Measurements from ENCODE around the gene NEMP2.
A peak's percentile ranks its signal among the peaks of the same experiment; 100 is the strongest.
"Not testable (repeated sequence)": the region's sequence is repeated elsewhere in the genome, so short reads cannot be mapped to it uniquely, and the experiment has no call there.

NEMP2 gene

DNA sequence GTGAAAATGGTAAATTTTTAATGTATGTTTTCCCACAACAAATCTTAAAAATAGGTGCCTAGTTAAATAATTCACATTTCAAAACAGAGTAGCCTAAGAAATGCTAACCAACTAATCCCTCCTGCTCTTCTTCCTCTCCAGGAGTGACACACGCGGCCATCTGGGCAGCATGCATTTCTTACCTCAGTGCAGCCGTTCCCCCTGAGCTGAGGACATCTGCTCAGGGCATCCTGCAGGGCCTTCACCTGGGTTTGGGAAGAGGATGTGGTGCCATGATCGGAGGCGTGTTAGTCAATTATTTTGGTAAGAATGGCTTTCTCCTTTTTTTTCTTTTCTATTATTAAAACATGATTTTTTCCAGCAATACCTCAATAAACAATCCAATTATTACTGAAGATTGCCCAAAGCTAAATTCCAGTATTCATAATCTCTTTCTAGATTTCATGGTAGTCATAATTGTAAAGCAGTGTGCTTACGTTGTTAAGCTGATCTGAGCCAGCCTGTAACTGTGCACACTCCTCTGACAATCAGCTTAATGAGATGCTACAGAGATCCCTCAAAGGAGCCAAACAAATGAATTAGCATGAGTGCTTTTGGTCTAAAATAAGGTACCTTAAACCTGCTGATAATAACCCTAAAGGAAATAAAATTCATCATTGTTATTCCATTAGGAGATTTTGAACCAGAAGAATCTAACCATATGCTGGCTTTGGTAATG, 45.8 kb downstream of the NEMP2 start:
- DNase-seq: no peak

DNA sequence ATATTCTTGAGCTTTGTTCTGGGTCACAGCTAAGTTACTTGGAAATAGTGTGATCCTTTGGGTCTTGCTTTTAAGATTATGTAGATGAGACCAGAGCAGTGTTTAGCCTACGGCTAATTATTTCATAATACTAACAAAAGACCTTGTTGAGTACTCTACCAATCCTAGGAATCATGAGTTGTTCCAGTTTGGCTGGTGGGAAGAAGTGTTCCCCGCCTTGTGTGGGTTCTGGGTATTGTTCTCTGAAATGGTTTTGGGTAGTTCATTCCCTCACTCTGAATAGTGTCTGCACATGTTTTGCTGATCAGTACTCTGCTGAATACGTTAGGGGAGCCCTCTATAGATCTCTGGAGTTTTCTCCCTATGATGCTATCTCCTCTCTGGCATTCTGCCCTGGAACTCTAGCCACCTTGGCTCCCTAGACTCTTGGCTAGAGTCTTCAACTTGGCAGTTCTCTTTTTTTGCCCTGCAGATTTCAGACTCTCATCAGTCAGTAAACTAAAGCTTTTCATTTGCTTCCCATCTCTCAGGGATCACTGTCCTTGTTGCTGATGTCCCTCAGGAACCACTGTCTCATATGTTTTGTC, 48.4 kb downstream of the NEMP2 start:
- no peak for DNase-seq

DNA sequence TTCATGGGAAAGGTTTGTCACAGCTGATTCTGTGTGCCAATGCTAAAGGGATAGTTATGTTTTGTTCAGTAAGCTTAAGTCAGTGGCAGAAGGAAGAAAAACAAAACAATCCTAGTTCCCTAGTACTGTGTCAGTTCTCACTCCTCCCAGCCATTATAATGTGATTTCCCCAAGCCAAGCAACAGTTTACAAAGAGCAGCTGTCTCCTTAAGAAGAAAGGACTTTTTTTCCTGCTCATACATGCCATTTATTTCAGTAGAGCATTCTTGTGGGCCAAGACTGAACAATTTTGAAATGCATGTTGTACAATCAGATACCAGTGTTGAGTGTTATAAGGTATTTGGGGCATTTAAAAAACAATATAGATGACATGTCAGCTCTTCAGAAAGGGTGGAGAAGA, 52.1 kb downstream of the NEMP2 start:
- DNase-seq: no peak

DNA sequence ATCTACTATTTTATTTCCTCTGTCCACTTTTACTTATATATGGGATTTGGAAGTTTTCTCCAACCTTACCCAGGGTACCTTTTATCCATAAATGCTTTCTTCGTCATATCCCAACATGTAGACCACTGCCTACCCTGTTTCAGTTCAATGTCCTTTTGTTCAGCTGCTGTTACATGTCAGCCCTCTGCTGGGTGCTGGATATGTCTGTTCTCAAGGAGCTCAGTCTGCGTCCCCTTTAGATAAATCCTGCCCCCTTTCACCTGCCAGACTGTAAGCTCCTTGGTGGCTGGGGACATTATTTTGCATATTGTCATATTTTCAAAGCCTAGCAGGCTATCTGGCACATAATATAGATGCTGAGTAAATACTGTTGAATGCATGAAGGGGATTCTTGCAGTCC, 53.2 kb downstream of the NEMP2 start:
- DNase-seq: no peak

DNA sequence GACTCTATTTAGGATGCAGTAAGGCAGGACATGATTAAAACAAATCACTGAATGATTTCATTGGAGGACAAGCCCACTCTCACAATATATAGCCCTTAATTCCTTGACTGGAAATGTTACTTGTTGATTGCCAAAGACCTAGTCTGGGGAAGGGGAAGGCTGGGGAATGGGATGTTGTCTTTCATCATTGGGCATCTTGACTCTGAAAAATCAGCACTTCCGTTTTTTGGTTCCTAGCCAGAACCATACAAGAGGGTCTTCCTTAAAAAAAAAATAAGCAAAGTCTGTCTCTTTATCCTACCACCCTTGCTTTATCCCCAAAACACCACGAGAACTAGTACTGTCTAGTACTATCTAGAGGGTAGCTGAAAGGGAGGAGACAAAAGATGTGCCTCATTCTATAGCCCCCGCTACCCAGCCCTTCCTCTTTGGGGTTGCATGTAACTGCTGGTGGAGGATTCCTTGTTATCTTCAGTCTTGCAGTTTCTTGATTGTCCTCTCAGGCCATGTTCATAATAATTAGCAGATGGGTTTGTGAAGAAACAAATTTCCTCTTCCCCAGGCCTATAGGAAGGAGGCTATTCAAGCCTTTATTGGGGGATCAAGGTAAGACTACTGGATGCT, 55.8 kb downstream of the NEMP2 start:
- DNase-seq: no peak

DNA sequence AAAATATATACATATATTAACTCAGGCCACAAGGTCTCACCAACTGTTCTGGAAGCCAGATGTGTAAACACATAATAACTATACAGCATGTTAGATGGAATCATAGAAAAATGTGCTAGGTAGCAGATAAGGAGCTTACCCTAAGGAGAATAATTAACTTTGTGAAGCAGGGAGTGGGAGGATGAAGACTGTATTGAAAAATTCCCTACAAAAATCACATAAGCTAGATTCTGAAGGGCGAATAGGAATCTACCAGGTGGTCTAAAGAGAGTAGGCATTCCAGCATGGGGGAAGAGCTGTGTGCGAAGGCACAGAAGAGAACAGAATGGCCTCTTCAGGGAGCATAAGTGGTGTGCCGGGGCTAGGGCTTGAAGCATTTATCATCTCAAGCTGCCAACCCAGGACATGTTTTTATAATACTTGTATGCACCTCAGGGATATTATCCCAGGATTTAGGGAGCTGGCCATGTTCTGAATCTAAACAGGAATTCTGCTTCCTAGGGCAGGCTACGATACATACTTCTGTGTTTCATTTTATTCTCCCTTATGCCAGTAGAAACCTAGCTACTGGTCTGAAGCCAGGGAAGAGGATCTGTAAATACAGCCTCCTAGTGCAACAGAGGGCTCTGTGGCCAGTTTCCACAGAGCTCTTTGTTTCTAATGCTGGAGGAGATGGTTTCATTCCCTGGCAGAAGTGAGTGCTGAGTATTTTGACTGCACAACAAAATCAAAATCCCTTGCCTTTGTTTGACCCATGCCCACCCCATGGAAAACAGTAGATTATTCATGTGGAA, 56.7 kb downstream of the NEMP2 start:
- no peak for DNase-seq

DNA sequence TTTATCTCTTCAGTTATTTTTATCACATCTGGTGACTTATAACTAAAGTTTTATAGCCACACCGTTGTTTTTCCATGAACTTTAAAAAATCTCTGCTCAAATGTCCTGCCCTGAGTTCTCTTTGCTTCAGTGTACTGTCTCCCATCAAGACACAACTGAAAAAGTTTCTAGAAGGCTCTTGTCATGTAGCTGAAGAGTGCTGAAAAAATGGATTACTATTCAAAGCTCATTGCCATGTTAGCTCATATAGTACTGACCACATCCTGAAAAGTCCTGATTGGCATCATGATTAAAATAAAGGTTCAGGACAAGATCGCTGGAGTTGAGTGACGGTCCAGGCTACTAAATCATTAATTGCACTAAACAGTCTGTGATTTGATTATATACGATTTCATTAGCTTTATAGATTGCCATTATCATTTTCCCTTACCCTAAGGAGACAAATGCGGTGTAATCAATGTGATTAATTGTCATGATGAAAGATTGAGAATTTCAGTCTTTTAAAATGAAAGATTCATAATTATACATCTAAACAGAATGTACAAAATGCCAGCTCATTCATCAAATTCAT, 64.2 kb downstream of the NEMP2 start:
- no peak for DNase-seq

DNA sequence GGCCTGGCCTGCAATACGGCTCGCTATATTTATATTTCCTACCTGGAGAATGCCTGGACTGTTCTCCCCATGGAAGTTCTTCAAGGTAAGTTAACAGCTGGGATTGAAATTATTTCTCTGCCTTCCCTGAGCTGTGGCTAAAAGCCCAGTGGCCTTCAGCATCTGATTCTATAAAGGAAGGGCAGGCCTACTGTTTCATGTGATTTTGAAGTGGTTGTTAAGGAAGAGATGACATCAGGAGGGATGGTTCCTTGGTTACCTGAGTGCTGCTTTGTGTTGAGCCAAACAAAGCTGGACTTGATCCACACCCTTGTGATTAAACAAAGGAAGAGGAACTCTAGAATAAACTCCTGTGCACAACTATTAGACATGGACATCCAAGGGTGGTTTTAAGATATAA, 64.8 kb downstream of the NEMP2 start:
- no peak for DNase-seq

DNA sequence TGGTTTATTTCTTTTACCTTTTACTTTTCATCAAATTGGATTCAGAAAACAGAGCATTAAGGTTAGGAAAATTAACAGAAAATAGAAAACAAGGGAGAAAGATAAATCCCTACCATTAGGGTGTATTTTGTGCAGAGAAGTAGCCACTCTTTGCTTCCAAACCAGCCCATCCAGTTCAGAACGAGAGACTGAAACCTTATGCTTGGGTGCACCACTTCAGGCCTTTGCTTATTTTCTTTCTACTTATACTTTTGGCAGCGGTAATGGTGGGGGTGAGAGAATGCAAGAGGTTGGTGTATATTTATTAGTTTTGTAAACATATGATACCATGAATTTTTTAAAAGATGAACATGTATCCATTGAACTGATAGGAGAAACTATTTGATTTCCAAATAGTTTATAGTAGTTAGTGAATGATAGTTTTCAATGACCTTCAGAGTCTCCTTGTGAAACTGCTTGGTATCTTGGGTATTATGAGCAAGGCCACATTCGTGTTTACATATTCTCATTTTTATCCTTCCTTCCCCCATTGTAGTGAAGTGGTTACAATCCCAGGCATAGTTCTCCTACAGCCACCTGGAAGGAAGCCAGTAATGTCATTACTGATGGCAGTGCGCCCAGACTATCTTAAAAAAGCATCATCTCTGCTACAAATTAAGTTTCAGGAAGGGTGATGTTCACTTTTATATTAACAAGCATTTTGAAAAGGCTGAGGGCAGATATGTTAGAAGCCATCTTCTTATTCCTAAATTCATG, 65.5 kb downstream of the NEMP2 start:
- peak; percentile 95 for DNase-seq

DNA sequence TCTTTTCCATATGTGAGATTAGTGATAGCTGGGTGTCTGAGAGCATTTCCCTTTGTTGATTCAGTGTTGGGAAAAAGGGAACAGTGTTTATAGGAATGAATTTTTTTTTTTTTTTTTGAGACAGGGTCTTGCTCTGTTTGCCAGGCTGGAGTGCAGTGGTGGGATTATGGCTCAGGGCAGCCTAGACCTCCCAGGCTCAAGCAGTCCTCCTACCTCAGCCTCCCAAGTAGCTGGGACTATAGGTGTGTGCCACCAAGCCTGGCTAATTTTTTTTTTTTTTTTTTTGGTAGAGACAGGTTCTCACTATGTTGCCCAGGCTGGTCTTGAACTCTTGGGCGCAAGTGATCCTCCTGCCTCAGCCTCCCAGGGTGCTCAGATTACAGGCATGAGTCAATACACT, 66.2 kb downstream of the NEMP2 start:
- not testable (repeated sequence) for DNase-seq

DNA sequence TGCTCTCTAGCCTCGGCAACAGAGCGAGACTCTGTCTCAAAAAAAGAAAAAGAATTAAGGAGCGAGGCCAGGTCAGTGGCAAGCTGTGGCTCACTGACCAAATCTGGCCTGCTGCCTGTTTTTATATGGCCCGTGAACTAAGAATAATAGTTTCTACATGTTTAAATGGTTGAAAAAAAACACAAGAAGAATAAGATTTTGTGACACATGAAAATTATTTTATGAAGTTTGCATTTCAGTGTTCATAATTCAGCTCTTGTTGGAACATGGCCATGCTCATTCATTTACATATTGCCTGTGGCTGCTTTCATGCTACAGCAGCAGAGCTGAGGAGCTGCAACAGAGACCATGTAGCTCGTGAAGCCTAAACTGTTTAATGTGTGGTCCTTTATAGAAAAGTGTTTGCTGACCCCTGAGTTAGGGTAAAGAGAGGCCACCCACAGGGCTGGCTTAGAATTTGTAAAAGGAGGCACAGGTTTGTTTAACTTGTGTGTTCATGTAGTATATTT, 66.9 kb downstream of the NEMP2 start:
- peak; percentile 13 for DNase-seq

DNA sequence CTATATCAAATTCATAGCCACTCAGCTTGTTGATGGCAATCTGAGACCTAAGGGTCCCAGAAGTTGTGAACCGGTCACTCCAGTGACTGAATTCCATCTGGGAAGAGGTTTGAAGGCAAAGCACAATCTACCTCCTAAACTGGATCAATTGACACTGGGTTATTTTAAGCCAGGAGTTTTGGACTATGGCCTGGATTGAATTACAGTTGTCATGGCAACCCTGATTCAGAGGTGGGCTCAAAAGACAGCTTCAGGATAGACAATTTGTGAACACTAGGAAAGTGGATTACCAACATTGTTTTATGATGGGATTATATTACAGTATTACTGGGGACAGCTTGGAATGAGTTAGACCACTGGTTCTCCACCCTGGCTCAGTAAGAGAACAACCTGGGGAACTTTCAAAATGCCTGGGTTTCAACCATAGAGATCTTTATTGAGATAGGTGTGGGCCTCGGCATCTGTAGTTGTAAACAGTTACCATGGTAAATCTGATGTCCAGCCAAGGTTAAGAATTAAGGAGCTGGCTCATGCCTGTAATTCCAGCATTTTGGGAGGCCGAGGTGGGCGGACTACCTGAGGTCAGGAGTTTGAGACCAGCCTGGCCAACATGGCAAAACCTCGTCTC, 67.6 kb downstream of the NEMP2 start:
- DNase-seq: no peak

DNA sequence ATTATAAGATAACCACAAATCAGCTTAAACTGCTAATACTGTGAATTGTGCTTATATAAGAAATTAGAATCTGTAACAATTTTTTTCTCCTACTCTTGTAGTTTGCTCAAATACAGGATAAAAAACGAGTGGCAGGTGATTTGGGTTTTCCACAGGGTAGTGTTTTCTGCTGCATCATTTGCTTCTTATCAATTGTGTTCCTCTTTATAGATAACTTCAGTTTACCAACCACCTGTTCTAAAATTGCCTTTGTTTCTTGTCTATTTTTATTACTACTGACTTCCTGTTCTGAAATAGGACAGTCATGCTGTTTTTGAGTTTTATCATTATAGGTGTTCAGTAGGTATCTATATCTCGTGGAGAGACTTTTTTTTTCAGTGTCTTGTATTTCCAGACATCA, 69.5 kb downstream of the NEMP2 start:
- DNase-seq: no peak

DNA sequence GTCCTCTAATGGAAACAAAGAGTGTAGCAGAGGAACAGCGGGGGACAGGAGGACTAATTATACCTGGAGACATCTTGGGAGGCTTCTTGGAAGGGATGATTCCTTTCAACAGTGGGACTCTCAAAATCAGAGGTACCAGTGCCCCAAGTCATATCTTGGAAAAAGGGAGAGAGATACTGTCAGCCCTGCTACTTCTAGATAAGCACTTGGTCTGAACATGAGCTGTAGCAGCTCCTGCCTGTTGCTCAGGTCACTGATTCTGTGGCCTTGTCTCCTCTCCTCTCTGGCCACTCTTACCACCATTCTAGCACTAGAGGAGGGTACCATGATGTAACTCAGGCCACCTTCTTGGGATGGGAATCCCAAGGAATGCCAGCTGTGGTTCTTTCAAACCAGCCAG, 71.9 kb downstream of the NEMP2 start:
- DNase-seq: no peak

DNA sequence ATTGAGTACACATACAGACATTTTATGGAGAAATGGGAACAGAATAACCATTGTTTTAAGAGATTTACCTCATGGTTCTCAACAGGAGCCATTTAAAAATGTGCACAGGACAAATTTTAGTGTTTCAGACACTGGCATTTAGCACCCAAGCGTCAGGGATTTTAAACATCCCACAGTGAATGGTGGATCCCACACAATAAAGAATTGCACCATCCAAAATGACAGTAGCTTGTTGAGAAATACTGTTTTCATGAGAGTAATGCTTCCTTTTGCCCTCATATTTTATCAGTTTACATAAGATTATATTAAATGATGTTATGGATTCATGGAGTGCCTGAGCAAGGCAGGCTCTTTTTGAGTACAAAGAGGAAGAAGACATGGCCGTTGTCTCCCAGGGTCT, 72.3 kb downstream of the NEMP2 start:
- DNase-seq: no peak

DNA sequence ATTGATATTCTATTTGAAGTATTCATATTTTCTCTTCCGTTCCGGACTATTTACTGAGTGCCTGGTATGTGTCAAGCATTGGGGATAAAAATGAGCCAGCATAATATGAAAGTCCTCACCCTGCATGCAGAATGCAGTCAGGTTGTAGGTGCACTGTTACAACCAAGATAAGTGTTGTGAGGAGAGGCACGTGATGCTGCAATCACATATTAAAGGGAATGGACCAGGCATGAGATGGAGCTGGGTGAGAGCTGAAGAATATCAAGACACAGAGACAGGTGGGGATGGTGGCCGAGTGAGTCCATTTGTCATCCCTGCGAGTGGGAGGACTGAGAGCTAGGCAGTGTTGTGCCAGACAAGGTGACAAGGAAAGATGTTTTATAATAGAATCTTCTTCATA, 74.0 kb downstream of the NEMP2 start:
- no peak for DNase-seq

DNA sequence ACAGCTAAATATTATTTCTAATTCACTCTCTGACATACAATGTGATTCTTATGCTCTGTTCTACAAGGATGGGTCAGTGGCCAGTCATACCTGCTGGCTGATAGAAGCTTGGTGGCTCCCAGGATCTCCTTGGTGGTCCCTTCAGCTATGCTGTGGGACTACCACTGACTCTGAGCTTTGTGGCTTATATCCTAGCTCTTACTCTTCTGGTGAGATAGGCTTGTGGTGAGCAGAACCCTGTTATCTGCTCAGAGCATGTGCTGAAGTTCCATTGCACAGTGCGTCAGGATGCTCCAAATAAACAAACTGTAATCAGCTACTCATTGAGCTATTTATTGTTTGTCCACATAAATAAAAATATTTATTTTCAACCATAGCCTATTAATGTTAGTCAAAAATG, 74.6 kb downstream of the NEMP2 start:
- DNase-seq: no peak

DNA sequence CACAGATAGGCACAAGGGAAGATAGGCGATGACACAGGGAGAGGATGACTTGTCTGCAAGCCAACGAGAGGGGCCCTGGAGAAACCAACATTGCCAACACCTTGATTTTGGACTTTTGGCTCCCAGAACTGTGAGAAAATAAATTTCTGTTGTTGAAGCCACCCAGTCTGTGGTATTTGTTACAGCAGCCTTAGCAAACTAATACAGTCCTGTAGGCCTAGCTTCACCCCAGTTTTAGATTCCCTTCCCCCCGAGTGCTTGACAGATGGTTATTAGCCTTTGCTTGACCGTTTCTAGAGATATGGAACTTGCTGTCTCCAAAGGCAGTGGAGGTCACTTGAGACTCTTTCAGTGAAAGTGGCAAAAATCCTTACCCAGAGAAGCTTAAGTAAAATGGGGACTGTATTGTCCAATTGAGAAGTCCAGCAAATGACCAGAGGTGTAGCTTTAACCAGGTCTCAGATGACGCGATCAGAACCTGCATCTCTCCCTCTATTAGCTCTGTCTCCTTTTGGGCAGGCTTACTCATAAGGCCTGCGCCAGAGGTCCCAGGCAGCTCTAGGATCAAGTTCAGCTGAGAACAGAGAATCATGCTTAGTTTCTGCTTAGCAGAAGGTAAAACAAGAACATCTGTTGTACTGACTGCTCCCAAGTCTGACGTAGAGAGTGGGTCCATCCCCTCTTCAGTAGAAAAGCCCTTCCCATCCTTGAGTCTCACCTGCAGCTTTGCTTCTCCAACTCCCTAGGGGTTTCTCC, 76.0 kb downstream of the NEMP2 start:
- no peak for DNase-seq

DNA sequence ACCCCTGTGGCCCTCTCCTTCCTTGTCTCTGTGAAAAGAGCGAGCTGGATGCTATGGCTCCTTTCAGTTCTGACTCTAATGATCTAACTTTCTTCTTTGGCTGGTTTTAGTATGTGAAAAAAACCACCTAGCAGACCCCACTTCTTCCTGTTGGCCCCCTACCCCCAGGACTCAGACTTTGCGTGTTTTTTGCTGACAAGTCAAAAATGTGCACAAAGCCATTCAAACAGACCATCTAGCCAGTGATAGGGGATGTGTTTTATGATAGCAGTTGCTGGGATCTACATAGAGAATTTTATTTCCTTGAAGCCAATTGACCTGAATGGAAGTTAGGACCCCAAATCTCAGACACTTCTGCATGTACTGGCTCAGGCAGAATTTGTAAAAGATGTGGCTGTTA, 77.3 kb downstream of the NEMP2 start:
- DNase-seq: no peak

DNA sequence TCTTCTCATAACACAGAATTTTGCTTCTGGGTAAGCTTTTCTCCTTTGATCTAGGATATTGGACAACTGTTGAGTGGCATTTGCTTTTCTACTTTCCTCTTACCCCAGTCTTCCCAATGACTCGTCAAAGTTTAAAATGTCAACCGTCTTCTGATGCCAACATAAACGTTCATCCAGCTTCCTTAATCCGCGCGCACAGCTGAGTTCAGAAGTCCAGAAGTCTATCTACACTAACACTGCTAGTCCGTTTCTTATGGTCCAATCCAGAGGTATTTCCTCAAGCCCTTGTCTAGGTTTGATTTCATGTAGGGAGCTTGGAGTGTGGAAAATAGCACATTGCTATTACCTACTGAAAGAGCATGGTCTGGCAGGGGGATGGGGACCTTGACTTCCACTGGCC, 77.7 kb downstream of the NEMP2 start:
- no peak for DNase-seq

All from EL (cell line).